ENCODE results near the gene SUPT6H.

The SUPT6H gene

DNA sequence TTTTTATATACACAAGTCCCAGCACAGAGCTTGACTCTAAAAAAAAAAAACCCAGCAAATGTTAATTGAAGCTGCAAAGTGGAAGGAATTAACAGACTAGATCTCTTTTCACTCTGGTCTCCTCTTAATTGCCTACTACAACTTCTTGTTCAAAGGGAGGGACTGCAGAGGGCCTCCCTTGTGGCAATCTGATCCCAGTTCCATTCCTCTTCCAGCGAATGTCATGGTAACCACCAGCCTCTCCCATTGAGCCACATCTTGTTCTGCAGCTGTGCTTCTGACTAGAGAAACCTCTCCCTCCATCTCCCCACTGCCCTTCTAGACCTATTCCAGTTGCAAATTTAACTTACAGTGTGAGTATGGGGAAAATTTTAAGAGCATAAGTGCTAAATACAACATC, 5.9 kb downstream of the SUPT6H start:
- no peak overlapping the region for H3K9ac ChIP-seq (ENCODE audit: low read depth in 1 of 2, low read length in 2 of 2)
- H3K9me3 ChIP-seq (ENCODE audit: control insufficient read depth in 1 of 2, low read length in 2 of 2) = no peaks in the 10 kb centered on the region
- peaks cover 8 to 12% of the 10 kb centered on the region in 2 donors for H3K4me1 ChIP-seq (ENCODE audit: control insufficient read depth in 1 of 2, insufficient read depth in 2 of 2, low read length in 2 of 2)
- H3K27ac ChIP-seq (ENCODE audit: low read depth, low read length) = no peak overlapping the region
- no peaks in the 10 kb centered on the region for H3K27me3 ChIP-seq (ENCODE audit: control insufficient read depth in 1 of 2, insufficient read depth in 2 of 2, low read length in 2 of 2)
- peaks cover 19 to 44% of the 10 kb centered on the region in 2 donors for H3K36me3 ChIP-seq (ENCODE audit: control insufficient read depth in 1 of 2, insufficient read depth in 2 of 2, low read length in 2 of 2)
- no peak overlapping the region for H3K4me3 ChIP-seq (ENCODE audit: low read depth in 1 of 2, low read length in 2 of 2)

DNA sequence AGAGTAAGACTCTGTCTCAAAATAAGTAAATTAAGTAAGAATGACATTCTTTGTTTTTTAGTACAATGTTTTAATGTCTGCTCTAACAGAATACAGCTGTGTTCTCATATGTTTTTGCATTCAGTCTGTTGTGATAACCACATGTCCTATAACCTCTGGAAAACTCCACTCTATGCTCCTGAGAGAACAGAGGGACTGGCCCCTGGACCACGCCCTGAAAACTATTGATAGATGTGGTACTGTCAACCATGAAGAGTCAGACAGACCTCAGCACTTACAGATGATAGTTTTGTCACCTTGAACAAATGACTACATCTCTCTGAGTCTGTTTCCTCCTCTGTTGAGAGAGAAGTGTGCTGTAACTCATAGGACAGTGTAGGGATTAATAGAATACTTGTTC, 7.9 kb downstream of the SUPT6H start:
- H3K9me3 ChIP-seq (ENCODE audit: control insufficient read depth in 1 of 2, low read length in 2 of 2) = no peaks in the 10 kb centered on the region
- no peaks in the 10 kb centered on the region for H3K27me3 ChIP-seq (ENCODE audit: control insufficient read depth in 1 of 2, insufficient read depth in 2 of 2, low read length in 2 of 2)
- no peak overlapping the region for H3K4me3 ChIP-seq (ENCODE audit: low read depth in 1 of 2, low read length in 2 of 2)
- H3K36me3 ChIP-seq (ENCODE audit: control insufficient read depth in 1 of 2, insufficient read depth in 2 of 2, low read length in 2 of 2) = peaks cover 37 to 64% of the 10 kb centered on the region in 2 donors
- no peak overlapping the region for H3K27ac ChIP-seq (ENCODE audit: low read depth, low read length)
- H3K9ac ChIP-seq (ENCODE audit: low read depth in 1 of 2, low read length in 2 of 2) = no peak overlapping the region
- H3K4me1 ChIP-seq (ENCODE audit: control insufficient read depth in 1 of 2, insufficient read depth in 2 of 2, low read length in 2 of 2) = no peaks in the 10 kb centered on the region

DNA sequence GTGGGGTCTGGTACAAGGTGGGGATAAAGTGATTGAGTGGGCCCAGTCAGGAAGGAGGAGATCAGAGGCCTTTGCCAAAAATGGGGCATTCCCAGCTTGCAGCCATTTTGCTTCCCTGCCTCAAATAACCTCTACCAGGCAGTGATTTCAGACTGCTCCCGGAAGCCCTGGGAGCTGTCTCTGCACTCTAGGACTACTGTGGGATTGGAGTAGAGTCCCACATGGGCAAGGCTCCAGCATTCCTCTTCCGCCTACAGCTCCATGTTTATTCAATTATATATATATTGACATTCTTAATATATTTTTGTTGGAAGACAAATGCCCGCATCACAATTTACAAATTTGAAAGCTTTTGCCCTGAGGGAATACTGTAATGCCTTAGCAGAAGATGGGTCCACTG, 13.5 kb downstream of the SUPT6H start:
- Histone ChIP-seq H3K36me3 (ENCODE audit: control insufficient read depth in 1 of 2, insufficient read depth in 2 of 2, low read length in 2 of 2) (peaks cover 62 to 91% of the 10 kb centered on the region in 2 donors), H3K4me1 (ENCODE audit: control insufficient read depth in 1 of 2, insufficient read depth in 2 of 2, low read length in 2 of 2) (no peaks in the 10 kb centered on the region)

DNA sequence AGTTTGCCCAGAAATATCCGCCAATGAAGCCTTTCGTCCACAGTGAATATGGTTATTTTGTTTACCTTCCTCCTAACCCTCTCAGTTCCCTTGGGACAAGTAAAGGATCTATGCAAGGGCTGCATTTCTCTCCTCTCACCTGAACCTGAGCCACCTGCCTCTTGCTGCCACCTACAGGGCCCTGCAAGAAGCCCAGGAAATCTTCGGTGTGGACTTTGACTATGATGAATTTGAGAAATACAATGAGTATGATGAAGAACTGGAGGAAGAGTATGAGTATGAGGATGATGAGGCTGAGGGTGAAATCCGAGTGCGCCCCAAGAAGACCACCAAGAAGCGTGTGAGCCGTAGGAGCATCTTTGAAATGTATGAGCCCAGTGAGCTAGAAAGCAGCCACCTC, 14.0 kb downstream of the SUPT6H start:
- Histone ChIP-seq H3K36me3 (ENCODE audit: control insufficient read depth in 1 of 2, insufficient read depth in 2 of 2, low read length in 2 of 2) (peaks cover 61 to 91% of the 10 kb centered on the region in 2 donors), H3K27ac (ENCODE audit: low read depth, low read length) (no peak overlapping the region)

More for the DNA sequence above, 13.5 kb downstream of the SUPT6H start:
- no peaks in the 10 kb centered on the region for H3K27me3 ChIP-seq (ENCODE audit: control insufficient read depth in 1 of 2, insufficient read depth in 2 of 2, low read length in 2 of 2)
- H3K27ac ChIP-seq (ENCODE audit: low read depth, low read length) = no peak overlapping the region
- H3K4me3 ChIP-seq (ENCODE audit: low read depth in 1 of 2, low read length in 2 of 2) = no peak overlapping the region
- H3K9ac ChIP-seq (ENCODE audit: low read depth in 1 of 2, low read length in 2 of 2) = no peak overlapping the region
- H3K9me3 ChIP-seq (ENCODE audit: control insufficient read depth in 1 of 2, low read length in 2 of 2) = no peaks in the 10 kb centered on the region

DNA sequence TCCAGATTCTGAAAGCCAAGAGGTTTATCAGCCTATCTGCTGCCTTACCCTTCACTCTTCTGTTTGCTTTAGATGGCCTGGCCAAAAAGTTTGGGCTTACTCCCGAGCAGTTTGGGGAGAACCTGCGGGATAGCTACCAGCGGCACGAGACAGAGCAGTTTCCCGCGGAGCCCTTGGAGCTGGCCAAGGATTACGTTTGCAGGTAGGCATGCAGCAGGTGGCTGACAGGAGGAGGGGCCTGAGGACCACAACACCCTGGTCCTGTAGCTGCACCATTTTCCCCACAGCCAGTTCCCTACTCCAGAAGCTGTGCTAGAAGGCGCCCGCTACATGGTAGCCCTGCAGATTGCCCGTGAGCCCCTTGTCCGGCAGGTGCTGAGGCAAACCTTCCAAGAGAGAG, 20.6 kb downstream of the SUPT6H start:
- peaks cover 71 to 88% of the 10 kb centered on the region in 2 donors for H3K36me3 ChIP-seq (ENCODE audit: control insufficient read depth in 1 of 2, insufficient read depth in 2 of 2, low read length in 2 of 2)
- no peaks in the 10 kb centered on the region for H3K4me1 ChIP-seq (ENCODE audit: control insufficient read depth in 1 of 2, insufficient read depth in 2 of 2, low read length in 2 of 2)
- no peaks in the 10 kb centered on the region for H3K27me3 ChIP-seq (ENCODE audit: control insufficient read depth in 1 of 2, insufficient read depth in 2 of 2, low read length in 2 of 2)
- no peak overlapping the region for H3K27ac ChIP-seq (ENCODE audit: low read depth, low read length)
- no peak overlapping the region for H3K4me3 ChIP-seq (ENCODE audit: low read depth in 1 of 2, low read length in 2 of 2)
- no peaks in the 10 kb centered on the region for H3K9me3 ChIP-seq (ENCODE audit: control insufficient read depth in 1 of 2, low read length in 2 of 2)
- no peak overlapping the region for H3K9ac ChIP-seq (ENCODE audit: low read depth in 1 of 2, low read length in 2 of 2)

More for the DNA sequence above, 14.0 kb downstream of the SUPT6H start:
- Histone ChIP-seq H3K9ac (ENCODE audit: low read depth in 1 of 2, low read length in 2 of 2) (no peak overlapping the region), H3K4me1 (ENCODE audit: control insufficient read depth in 1 of 2, insufficient read depth in 2 of 2, low read length in 2 of 2) (no peaks in the 10 kb centered on the region), H3K9me3 (ENCODE audit: control insufficient read depth in 1 of 2, low read length in 2 of 2) (no peaks in the 10 kb centered on the region), H3K4me3 (ENCODE audit: low read depth in 1 of 2, low read length in 2 of 2) (no peak overlapping the region), H3K27me3 (ENCODE audit: control insufficient read depth in 1 of 2, insufficient read depth in 2 of 2, low read length in 2 of 2) (no peaks in the 10 kb centered on the region)

DNA sequence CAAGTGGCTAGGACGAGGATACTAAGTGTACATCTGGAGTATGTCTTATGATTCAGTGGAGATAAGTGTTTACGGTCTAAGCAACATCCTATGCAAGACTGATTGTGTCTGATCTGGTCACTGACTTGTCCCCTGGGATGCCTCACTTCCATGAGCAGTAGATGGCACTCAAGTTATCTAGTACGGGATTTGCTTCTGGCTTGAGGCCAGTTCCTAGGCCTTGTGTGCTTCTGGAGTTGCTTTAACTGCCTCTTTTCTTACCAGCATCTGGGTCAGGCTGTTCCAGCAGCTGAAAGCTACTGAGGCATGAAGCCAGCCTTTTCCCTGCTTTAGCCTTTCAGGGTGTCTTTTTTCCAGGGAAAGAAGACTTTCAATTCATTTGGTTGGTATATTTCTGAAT, 23.0 kb downstream of the SUPT6H start:
- Histone ChIP-seq H3K9me3 (ENCODE audit: control insufficient read depth in 1 of 2, low read length in 2 of 2) (no peaks in the 10 kb centered on the region), H3K27me3 (ENCODE audit: control insufficient read depth in 1 of 2, insufficient read depth in 2 of 2, low read length in 2 of 2) (no peaks in the 10 kb centered on the region), H3K36me3 (ENCODE audit: control insufficient read depth in 1 of 2, insufficient read depth in 2 of 2, low read length in 2 of 2) (peaks cover 81 to 92% of the 10 kb centered on the region in 2 donors), H3K4me1 (ENCODE audit: control insufficient read depth in 1 of 2, insufficient read depth in 2 of 2, low read length in 2 of 2) (peaks cover 0 to 6% of the 10 kb centered on the region in 2 donors), H3K9ac (ENCODE audit: low read depth in 1 of 2, low read length in 2 of 2) (no peak overlapping the region), H3K27ac (ENCODE audit: low read depth, low read length) (no peak overlapping the region), H3K4me3 (ENCODE audit: low read depth in 1 of 2, low read length in 2 of 2) (no peak overlapping the region)

DNA sequence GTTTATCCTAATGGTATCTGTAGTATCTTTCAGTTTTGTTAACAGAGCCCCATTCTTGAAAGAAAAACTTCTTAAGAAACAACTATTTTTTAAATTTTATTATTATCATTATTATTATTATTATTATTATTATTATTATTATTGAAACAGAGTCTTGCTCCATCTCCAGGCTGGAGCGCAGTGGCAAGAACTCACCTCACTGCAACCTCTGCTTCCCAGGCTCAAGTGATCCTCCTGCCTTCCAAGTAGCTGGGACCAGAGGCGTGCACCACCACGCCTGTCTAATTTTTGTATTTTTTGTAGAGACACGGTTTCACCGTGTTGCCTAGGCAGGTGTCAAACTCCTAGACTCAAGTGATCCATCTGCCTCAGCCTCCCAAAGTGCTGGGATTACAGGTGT, 23.4 kb downstream of the SUPT6H start:
- peaks cover 85 to 94% of the 10 kb centered on the region in 2 donors for H3K36me3 ChIP-seq (ENCODE audit: control insufficient read depth in 1 of 2, insufficient read depth in 2 of 2, low read length in 2 of 2)
- H3K27me3 ChIP-seq (ENCODE audit: control insufficient read depth in 1 of 2, insufficient read depth in 2 of 2, low read length in 2 of 2) = no peaks in the 10 kb centered on the region
- no peak overlapping the region for H3K4me3 ChIP-seq (ENCODE audit: low read depth in 1 of 2, low read length in 2 of 2)
- no peak overlapping the region for H3K9ac ChIP-seq (ENCODE audit: low read depth in 1 of 2, low read length in 2 of 2)
- peaks cover 0 to 6% of the 10 kb centered on the region in 2 donors for H3K4me1 ChIP-seq (ENCODE audit: control insufficient read depth in 1 of 2, insufficient read depth in 2 of 2, low read length in 2 of 2)
- H3K27ac ChIP-seq (ENCODE audit: low read depth, low read length) = no peak overlapping the region
- no peaks in the 10 kb centered on the region for H3K9me3 ChIP-seq (ENCODE audit: control insufficient read depth in 1 of 2, low read length in 2 of 2)

DNA sequence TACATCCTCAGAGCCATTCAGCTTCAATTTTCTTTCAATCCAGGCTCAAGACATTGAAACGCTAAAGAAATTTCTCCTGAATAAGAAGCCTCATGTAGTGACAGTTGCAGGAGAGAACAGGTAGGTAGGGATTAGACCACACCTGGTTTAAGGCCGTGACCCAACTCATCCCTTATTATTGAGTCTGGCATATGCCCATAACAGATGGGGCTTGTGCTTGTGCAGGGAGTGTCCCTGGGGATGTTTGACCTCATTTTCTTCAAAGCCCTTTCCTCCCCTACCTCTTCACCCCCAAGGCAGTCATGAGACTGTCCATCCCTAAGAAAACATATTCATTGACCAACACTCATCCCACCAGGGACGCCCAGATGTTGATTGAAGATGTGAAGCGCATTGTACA, 24.3 kb downstream of the SUPT6H start:
- no peaks in the 10 kb centered on the region for H3K9me3 ChIP-seq (ENCODE audit: control insufficient read depth in 1 of 2, low read length in 2 of 2)
- no peak overlapping the region for H3K4me3 ChIP-seq (ENCODE audit: low read depth in 1 of 2, low read length in 2 of 2)
- peaks cover 0 to 6% of the 10 kb centered on the region in 2 donors for H3K4me1 ChIP-seq (ENCODE audit: control insufficient read depth in 1 of 2, insufficient read depth in 2 of 2, low read length in 2 of 2)
- no peak overlapping the region for H3K9ac ChIP-seq (ENCODE audit: low read depth in 1 of 2, low read length in 2 of 2)
- H3K27me3 ChIP-seq (ENCODE audit: control insufficient read depth in 1 of 2, insufficient read depth in 2 of 2, low read length in 2 of 2) = no peaks in the 10 kb centered on the region
- no peak overlapping the region for H3K27ac ChIP-seq (ENCODE audit: low read depth, low read length)
- H3K36me3 ChIP-seq (ENCODE audit: control insufficient read depth in 1 of 2, insufficient read depth in 2 of 2, low read length in 2 of 2) = peaks cover 85 to 97% of the 10 kb centered on the region in 2 donors

DNA sequence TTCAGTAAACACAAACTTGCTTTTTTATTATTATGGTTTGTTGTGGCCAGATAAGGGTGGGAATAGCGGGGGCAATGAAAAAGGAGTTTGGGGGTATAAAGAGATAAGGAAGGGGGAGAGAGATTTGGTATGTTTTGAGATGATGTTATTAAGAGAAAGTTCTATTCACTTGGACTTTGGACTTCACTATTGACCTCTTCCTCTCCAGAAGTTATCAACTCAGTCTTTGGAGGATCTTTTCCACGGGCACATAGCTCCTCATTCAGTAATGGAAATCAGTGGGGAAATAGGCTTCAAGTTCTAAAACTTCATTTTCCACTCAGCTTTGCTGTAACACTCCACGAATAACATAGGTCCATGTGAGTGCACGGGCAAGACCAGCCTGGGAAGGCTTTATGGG, 26.5 kb downstream of the SUPT6H start:
- no peak overlapping the region for H3K27ac ChIP-seq (ENCODE audit: low read depth, low read length)
- H3K27me3 ChIP-seq (ENCODE audit: control insufficient read depth in 1 of 2, insufficient read depth in 2 of 2, low read length in 2 of 2) = no peaks in the 10 kb centered on the region
- peaks cover 0 to 6% of the 10 kb centered on the region in 2 donors for H3K4me1 ChIP-seq (ENCODE audit: control insufficient read depth in 1 of 2, insufficient read depth in 2 of 2, low read length in 2 of 2)
- peaks cover 67 to 86% of the 10 kb centered on the region in 2 donors for H3K36me3 ChIP-seq (ENCODE audit: control insufficient read depth in 1 of 2, insufficient read depth in 2 of 2, low read length in 2 of 2)
- no peaks in the 10 kb centered on the region for H3K9me3 ChIP-seq (ENCODE audit: control insufficient read depth in 1 of 2, low read length in 2 of 2)
- no peak overlapping the region for H3K9ac ChIP-seq (ENCODE audit: low read depth in 1 of 2, low read length in 2 of 2)
- no peak overlapping the region for H3K4me3 ChIP-seq (ENCODE audit: low read depth in 1 of 2, low read length in 2 of 2)

DNA sequence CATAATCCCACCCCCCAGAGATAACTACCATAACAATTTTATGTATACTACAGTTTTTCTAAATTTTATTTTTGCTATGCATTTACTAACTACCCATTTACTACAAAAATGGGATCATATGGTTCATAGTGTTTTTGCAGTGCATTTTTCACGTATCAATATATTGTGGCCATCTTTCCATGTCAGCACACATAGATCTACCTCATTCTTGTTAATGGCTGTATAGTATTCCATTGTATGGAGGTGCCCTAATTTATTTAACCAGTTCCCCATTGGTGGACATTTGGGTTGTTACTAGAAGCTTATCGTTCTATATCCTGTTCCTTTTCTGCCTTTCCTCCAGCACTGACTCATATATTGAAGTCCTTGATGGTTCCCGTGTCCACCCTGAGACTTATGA, 27.0 kb downstream of the SUPT6H start:
- Histone ChIP-seq H3K36me3 (ENCODE audit: control insufficient read depth in 1 of 2, insufficient read depth in 2 of 2, low read length in 2 of 2) (peaks cover 70 to 88% of the 10 kb centered on the region in 2 donors), H3K27ac (ENCODE audit: low read depth, low read length) (no peak overlapping the region), H3K9ac (ENCODE audit: low read depth in 1 of 2, low read length in 2 of 2) (no peak overlapping the region), H3K4me3 (ENCODE audit: low read depth in 1 of 2, low read length in 2 of 2) (no peak overlapping the region), H3K27me3 (ENCODE audit: control insufficient read depth in 1 of 2, insufficient read depth in 2 of 2, low read length in 2 of 2) (no peaks in the 10 kb centered on the region), H3K9me3 (ENCODE audit: control insufficient read depth in 1 of 2, low read length in 2 of 2) (no peaks in the 10 kb centered on the region), H3K4me1 (ENCODE audit: control insufficient read depth in 1 of 2, insufficient read depth in 2 of 2, low read length in 2 of 2) (peaks cover 0 to 6% of the 10 kb centered on the region in 2 donors)

DNA sequence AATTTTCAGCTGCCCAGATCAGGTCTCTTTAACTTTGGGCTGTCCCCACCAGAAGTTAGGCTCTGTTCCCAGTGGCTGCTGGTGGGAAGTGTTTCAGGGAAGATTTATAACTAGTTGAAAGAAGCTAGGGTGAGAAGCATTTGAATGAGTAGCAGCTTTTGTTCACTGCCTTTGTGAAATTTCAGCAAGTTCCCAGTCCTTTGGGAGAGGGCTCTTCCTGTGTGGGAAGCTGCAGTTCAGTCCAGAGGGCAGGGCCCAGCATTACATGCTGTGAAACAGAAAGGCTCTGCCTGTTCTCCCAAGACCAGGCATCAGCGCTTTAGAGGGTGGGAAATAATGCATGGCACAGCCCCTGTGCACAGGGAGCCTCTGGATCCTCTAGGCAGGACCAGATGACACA, 31.9 kb downstream of the SUPT6H start:
- Histone ChIP-seq H3K36me3 (ENCODE audit: control insufficient read depth in 1 of 2, insufficient read depth in 2 of 2, low read length in 2 of 2) (peaks cover 61 to 87% of the 10 kb centered on the region in 2 donors), H3K27ac (ENCODE audit: low read depth, low read length) (no peak overlapping the region), H3K4me3 (ENCODE audit: low read depth in 1 of 2, low read length in 2 of 2) (no peak overlapping the region), H3K9me3 (ENCODE audit: control insufficient read depth in 1 of 2, low read length in 2 of 2) (no peaks in the 10 kb centered on the region), H3K27me3 (ENCODE audit: control insufficient read depth in 1 of 2, insufficient read depth in 2 of 2, low read length in 2 of 2) (no peaks in the 10 kb centered on the region), H3K9ac (ENCODE audit: low read depth in 1 of 2, low read length in 2 of 2) (no peak overlapping the region), H3K4me1 (ENCODE audit: control insufficient read depth in 1 of 2, insufficient read depth in 2 of 2, low read length in 2 of 2) (peaks cover 15 to 22% of the 10 kb centered on the region in 2 donors)
